ENCODE results near the gene EIF4G1. TPM values are rescaled to one million over a fixed set of nuclear protein-coding genes. Genes with fewer than 3 reads are reported as not detected.
"Not testable (repeated sequence)": the region's sequence is repeated elsewhere in the genome, so short reads cannot be mapped to it uniquely, and the experiment has no call there.

EIF4G1 gene
- polyA plus RNA-seq, 1 donor = 178 TPM

DNA sequence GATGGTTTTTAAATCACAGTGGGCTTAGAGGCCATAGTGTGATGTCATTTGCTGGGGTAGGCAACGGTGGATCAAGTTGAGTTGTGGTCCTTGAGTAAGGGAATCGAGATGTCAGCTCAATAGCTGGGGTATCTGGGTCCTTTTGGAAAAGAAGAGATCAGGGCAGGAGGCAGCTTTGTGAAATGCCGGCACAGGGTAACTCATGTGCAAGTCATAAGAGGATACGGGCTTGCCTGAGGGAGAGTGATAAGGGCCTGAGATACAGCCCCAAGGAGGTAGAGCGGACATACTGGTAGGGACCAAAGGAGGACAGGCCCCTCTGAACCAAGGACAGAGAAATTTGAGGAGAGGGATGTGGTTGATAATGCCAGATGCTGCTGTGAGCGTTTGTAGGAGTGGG lies 18.8 kb downstream of the EIF4G1 start:
- no peak for DNase-seq

DNA sequence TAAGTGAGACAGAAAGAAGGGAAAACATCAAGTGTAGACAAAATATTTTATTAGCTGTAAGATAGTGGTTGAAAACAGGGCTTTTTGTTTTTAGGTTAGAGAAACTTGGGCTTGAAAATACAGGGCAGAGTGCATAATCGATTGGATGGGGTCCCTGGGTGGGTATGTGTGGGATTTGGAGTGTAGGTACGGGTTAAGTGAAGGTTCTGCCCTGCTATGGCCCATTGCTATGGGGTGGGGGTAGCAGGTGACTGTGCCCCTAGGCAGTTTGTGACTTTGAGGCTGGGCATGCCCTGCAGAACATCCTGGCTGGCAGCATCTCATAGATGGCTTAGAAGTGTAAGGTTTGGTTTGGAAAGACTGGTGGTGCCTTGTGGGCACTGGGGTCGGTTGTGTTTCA lies 19.3 kb downstream of the EIF4G1 start:
- no peak for DNase-seq

DNA sequence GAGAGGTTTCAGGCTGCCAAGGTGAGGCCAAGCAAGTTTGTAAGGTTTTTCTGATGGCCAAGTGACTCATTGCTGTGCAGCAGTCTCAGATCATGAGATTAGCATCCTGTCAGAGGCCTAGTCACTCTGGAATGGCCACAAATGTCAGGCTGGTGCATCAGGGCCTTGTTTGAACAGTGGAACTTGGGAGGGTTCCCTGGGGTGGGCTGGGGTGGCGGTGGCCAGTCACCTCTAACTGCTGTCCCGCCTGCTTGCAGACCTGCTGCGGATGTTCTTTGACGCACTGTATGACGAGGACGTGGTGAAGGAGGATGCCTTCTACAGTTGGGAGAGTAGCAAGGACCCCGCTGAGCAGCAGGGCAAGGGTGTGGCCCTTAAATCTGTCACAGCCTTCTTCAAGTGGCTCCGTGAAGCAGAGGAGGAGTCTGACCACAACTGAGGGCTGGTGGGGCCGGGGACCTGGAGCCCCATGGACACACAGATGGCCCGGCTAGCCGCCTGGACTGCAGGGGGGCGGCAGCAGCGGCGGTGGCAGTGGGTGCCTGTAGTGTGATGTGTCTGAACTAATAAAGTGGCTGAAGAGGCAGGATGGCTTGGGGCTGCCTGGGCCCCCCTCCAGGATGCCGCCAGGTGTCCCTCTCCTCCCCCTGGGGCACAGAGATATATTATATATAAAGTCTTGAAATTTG lies 20.2 kb downstream of the EIF4G1 start:
- no peak for DNase-seq

DNA sequence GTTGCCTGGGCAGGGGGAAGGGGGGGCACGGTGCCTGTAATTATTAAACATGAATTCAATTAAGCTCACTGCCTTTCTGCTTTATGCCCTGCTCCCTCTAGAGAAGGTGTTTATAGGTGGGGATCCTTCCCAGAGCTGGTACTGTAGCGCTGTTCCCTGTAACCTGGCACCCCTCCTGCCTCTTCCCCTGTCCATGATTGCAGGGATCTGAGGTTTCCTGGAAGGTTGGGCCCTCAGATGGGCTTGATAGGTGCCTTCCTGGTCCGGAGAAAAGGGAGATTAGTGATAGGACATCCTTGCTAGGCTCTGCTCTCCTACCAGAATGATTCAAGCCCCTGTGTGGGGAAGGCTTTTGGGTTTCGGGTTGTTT lies 20.9 kb downstream of the EIF4G1 start:
- no peak for DNase-seq

DNA sequence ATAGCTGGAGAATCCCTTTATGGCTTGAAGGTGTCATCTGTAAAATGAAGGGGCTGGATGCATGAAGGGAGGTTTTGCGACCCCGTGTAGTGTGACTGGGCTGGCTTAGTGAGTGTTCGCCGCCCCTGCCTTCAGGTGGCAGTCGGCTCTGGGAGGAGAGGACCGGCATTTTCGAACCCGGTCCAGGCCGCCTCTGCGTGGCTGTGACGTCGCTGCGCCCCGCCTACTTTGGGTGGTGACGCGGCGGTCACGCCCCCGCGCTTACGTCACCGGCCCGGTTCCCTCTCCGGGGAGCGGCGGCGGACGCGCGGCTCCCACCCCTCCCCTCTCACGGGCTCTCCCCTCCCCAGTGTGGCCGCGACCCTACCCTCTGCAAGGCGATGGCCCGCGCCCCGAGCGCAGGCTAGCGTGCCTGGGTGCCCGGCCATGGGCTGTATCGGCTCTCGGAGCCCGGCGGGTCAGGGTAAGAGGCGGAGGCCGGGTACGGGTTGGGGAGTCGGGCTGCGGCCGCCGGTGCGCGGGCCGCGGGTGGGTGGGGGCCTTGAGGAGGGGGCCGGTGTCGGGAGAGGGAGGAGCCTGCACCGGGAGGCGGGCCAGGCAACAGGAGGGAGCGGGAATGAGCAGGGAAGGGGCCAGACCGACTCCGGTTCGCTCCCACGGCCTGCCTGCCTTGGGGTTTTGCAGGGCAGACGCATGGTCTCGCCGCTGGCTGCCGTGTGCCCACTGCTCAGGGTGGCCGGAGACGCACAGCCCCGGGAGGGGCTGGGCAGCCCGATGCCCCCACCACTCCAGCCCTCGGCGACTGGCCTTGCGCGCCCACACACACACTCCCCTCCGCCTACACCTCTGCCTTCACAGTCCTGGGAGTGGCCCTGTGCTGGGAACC lies 21.5 kb downstream of the EIF4G1 start:
- DNase-seq = peak; percentile 73

DNA sequence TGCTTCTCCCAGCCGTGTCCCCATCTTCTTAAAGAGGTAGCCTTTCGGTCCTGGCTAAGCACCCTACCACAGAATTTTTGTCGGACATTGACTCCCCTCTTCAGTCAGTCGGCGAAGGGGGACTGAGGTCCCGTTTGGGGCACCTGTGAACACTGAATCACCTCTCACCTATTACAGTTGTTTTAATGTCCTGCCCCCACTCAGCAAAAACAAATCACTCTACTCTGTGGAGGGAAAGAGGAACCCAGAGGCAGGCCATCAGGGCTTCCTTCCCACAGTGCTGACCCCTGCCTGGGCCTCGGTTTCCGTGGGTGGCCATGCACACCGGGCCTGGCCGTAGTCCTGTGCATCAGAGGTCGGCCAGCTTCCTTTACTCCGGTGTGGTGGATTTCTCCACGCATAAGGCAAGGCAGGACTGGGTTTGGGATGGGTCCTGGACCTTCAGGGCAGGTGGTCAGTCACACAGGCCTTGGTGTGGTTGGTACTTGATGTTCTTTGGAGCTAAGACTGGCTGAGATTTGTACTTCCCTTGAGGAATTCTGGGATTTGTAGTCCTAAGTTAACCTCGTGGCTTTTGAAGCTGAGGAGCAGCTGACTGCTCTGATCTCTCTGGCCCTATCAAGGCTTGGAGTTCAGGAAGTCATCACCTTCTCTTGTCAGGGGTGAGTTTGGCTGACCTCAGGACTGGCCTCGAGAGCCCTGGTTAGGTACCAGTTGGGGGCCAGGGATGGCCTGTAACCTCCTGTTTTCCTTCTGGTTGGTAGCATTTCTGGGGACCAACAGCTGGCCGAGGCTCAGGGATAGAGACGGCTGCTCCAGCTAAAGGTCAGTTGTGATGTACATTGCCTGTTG lies 22.4 kb downstream of the EIF4G1 start:
- peak; percentile 50 for DNase-seq

DNA sequence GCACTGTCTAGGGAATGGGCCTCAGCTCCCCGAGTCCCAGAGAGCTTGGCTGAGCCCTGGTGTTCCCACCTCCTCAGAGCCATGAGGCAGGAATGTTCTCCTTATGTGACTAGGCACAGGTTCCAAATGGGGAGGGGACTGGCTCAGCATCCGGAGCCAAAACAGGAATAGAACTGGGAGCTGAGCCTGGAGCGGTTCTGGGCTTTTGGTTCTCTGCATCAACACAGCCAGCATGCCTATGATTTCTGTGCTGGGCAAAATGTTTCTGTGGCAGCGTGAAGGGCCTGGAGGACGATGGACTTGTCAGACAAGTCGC lies 23.0 kb downstream of the EIF4G1 start, which contains the start of gene FAM131A:
TSS of gene FAM131A (plus strand) at position 202 of the 316 bp plus-strand sequence. CDS start at position 233, 31 bp downstream.
- DNase-seq = no peak

DNA sequence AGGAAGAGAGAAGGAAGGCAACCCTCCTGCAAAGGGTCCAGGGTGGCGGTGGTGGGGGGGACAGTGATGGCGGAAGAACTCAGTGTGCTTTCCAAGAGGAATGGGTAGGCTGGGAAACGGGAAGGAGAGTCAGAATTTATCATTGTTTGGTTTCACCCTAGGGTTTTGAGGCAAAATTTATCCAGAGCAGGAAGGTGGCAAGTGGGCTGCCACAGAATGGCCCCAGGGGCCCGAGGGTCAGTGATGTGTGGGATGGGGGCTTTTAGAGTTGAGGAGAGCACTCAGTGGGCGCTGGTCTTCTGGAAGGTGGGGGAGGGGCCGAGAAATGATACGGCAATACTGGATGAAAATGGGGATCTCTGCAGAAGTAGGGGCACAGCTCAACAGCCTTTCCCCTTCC lies 23.6 kb downstream of the EIF4G1 start:
- DNase-seq = no peak

DNA sequence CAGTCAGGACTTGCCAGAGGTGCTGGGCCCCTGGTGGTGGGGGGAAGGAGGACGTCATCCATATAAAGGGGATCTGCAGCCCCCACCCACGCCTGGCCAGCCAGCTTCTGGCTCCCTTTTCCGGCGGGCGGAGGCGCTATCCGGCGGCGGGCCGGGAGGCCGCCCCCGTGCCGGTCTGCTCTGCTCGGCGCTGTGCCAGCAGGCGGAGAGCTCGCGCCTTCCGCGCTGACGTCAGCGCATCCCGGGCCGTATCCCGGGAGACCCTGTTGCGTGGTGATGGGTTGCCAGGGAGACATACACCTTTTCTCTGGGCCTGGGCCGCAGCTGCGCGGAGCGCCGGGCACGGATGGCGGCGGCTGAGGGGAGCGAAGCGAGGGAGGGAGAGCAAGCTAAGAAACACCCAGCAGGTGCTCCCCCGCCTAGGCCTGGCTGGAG lies 24.1 kb downstream of the EIF4G1 start:
- DNase-seq = peak; percentile 83

DNA sequence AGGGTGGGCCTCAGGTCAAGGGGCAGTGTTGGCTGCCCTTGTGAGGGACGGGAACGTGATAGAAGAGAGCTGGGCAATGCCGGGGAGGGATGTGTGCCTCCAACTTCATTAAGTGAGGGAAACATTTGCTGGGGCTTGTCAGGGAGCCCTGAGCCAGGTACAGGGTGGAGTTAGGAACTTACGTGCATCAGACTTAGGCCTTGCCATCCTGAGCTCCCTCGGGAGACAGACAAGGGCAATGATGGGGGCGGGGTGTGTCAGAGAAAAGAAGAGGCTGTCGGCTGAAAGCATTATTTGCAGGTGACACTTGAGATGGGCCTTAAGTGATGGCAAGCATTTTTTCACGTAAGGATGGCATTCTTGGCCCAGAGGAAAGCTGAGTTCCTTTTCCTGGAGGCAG lies 24.6 kb downstream of the EIF4G1 start:
- DNase-seq = no peak

DNA sequence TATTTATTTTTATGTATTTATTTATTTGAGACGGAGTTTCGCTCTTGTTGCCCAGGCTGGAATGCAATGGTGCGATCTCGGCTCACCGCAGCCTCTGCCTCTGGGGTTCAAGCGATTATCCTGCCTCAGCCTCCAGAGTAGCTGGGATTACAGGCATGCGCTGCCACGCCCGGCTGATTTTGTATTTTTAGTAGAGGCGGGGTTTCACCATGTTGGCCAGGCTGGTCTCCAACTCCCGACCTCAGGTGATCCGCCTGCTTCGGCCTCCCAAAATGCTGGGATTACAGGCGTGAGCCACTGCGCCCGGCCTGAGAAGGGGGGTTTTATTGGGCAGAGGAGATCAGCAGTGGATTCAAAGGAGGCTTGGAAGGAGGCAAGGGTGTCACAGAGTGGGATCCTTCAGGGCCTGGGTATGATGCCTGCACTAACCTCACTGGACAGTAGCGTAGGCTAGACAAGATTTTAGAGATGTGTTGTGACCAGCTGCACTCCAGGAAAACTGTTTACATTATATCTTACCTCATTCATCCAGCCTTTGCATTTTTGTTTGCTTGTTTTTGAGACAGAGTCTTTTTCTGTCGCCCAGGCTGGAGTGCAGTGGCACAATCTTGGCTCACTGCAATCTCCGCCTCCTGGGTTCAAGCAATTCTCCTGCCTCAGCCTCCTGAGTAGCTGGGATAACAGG lies 25.2 kb downstream of the EIF4G1 start:
- DNase-seq = not testable (repeated sequence)

DNA sequence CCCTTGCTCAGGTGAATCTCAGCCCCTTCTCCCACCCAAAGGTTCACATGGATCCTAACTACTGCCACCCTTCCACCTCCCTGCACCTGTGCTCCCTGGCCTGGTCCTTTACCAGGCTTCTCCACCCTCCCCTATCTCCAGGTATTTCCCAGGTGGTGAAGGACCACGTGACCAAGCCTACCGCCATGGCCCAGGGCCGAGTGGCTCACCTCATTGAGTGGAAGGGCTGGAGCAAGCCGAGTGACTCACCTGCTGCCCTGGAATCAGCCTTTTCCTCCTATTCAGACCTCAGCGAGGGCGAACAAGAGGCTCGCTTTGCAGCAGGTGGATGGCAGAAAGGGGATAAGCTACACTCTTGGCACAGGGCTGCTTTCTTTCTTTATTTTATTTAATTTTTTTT lies 27.5 kb downstream of the EIF4G1 start:
- DNase-seq = no peak

DNA sequence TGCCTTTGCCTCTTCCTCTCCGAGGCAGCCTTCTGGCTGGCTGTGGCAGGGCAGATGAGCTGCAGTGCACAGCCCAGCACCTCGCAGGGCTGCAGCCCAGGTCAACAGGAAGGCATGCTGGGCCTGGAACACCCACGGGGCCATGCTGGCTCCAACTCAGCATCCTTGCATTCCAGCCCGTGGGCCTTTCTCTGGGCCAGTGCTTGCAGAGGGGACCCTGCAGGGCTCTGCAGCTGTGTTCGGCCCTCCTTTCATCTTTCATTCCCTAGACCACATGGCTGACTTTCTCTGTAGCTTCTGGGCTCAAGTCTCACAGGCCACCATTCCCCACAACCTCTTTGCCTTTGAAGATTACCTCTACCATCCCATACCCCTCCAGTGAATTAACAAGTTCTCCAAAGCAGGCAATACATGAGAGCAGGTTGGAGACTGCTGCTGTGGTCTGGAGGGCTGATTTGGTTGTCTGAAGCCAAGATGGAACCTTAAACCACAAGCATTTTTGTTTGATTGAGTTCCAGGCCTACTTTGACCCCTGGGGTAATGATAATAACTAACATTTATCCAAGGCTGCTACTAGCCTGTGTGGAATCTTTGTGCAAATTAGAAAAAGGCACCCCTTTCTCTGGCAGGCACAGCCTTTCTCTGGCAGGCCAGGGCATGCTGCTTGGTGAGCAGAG lies 28.9 kb downstream of the EIF4G1 start:
- DNase-seq = no peak

DNA sequence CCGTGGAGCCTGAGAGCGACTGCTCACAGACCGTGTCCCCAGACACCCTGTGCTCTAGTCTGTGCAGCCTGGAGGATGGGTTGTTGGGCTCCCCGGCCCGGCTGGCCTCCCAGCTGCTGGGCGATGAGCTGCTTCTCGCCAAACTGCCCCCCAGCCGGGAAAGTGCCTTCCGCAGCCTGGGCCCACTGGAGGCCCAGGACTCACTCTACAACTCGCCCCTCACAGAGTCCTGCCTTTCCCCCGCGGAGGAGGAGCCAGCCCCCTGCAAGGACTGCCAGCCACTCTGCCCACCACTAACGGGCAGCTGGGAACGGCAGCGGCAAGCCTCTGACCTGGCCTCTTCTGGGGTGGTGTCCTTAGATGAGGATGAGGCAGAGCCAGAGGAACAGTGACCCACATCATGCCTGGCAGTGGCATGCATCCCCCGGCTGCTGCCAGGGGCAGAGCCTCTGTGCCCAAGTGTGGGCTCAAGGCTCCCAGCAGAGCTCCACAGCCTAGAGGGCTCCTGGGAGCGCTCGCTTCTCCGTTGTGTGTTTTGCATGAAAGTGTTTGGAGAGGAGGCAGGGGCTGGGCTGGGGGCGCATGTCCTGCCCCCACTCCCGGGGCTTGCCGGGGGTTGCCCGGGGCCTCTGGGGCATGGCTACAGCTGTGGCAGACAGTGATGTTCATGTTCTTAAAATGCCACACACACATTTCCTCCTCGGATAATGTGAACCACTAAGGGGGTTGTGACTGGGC lies 30.3 kb downstream of the EIF4G1 start:
- no peak for DNase-seq

DNA sequence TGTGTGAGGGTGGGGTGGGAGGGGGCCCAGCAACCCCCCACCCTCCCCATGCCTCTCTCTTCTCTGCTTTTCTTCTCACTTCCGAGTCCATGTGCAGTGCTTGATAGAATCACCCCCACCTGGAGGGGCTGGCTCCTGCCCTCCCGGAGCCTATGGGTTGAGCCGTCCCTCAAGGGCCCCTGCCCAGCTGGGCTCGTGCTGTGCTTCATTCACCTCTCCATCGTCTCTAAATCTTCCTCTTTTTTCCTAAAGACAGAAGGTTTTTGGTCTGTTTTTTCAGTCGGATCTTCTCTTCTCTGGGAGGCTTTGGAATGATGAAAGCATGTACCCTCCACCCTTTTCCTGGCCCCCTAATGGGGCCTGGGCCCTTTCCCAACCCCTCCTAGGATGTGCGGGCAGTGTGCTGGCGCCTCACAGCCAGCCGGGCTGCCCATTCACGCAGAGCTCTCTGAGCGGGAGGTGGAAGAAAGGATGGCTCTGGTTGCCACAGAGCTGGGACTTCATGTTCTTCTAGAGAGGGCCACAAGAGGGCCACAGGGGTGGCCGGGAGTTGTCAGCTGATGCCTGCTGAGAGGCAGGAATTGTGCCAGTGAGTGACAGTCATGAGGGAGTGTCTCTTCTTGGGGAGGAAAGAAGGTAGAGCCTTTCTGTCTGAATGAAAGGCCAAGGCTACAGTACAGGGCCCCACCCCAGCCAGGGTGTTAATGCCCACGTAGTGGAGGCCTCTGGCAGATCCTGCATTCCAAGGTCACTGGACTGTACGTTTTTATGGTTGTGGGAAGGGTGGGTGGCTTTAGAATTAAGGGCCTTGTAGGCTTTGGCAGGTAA lies 31.1 kb downstream of the EIF4G1 start:
- peak; percentile 66 for DNase-seq

DNA sequence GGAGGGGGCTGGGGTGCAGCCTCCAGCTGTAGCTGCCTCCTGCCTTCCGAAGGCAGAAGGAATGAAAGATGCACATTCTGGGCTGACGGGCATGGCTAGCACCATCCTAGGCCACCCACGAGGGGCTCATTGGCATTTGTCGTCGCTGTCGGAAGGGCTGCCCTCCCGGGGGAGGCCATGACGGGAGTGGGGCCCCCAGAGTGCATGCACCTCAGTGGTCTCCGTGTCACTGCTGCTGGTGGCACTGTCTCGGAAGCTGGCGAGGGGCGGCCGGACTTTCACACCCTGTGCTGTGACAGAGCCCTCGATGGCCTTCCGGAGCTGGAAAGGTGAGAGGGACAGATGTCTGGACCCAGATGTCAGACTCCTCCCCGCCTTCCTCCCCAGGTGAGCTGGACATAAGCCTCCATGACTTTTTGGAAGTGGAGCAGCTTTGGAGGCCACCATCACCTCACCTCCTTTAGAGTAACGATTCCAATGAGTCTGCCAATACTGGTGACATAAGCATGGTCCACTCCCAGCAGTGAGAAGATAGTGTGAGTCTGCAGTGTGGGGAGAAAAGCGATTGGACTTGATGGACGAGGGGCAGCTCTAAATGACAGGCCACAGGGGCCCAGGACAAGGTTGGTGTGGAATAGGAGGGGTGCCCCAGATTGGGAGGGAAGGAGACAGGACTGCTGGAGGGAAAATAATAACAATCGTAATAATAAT lies 32.2 kb downstream of the EIF4G1 start:
- DNase-seq = no peak

DNA sequence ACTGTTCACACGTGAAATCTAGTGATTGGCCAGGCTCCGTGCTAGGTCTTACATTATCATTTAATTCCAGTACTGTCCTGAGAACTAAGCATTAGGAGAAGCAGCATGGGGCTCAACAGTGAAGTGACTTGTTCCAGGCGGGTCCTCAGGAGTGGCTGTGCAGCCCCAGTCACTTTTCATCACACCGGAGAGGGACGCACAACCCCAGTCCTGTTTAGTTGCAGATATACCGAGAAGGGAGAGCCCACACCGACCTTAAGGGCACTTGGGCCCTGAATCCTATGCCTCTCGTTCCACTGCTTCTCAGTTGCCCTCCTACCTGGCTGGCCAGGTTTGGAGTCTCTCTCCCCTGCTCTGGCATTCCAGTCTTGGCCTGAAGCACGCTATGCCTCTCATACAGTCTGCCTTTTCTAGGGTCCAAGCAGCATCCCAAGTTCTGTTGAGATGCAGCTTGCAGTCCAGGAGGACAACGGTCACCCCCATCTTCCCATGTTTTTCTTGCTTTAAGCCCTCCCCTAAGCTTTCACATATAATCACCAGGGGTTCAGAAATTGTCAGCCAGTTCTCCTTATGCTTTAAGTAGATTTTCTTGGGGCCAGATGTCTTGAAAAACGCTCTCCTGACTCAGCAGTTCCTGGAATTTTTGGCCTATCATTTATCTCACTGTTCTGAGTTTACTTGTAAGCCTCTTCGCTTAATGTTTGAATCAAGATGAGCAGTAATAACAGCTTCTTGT lies 33.1 kb downstream of the EIF4G1 start:
- no peak for DNase-seq

DNA sequence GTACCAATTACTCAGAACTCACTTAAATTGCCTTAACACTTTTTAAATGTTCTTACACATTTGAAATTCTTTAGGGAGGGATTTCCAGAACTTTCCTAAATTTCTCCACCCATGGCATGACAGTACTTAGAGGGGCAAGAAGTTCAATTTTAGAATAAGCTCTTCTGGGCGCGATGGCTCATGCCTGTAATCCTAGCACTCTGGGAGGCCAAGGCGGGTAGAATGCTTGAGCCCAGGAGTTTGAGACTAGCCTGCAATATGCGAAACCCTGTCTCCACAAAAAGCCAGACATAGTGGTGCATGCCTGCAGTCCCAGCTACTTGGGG lies 33.6 kb downstream of the EIF4G1 start:
- no peak for DNase-seq
